Measurements from ENCODE around the gene IARS2.

The IARS2 gene

DNA sequence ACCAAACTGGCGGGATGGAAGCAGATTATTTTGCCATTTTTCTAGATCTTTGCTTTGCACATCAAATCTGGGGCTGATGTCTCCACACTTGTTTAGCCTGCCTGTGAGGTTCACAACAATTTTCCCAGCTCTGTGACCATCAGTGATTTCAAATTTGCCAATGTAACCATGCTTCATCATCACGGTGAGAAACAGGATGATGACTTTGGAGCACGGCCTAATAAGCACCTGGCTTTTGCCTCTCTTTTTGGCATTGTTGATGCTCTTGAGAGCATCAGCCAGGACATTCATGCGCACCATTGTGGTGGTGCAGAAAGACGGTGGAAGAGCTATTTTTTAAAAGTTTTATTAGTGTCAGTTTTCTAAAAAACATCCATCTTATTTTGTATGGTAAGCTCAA lies 50.1 kb downstream of the IARS2 start:
- TF ChIP-seq SIN3A (IDR thresholded peaks at IDR 0.05; ENCODE audit: borderline replicate concordance, insufficient read depth, low read length) (no peak), POLR2AphosphoS5 (IDR thresholded peaks at IDR 0.05; ENCODE audit: low read depth, low read length) (no peak), FOXP2 (optimal IDR thresholded peaks at IDR 0.05; ENCODE audit: borderline replicate concordance, extremely low read depth, extremely low read length, insufficient read depth) (no peak), TAF1 (IDR thresholded peaks at IDR 0.05; ENCODE audit: borderline replicate concordance, insufficient read depth, low read length) (no peak)
- TF ChIP-seq, protein P1, sequence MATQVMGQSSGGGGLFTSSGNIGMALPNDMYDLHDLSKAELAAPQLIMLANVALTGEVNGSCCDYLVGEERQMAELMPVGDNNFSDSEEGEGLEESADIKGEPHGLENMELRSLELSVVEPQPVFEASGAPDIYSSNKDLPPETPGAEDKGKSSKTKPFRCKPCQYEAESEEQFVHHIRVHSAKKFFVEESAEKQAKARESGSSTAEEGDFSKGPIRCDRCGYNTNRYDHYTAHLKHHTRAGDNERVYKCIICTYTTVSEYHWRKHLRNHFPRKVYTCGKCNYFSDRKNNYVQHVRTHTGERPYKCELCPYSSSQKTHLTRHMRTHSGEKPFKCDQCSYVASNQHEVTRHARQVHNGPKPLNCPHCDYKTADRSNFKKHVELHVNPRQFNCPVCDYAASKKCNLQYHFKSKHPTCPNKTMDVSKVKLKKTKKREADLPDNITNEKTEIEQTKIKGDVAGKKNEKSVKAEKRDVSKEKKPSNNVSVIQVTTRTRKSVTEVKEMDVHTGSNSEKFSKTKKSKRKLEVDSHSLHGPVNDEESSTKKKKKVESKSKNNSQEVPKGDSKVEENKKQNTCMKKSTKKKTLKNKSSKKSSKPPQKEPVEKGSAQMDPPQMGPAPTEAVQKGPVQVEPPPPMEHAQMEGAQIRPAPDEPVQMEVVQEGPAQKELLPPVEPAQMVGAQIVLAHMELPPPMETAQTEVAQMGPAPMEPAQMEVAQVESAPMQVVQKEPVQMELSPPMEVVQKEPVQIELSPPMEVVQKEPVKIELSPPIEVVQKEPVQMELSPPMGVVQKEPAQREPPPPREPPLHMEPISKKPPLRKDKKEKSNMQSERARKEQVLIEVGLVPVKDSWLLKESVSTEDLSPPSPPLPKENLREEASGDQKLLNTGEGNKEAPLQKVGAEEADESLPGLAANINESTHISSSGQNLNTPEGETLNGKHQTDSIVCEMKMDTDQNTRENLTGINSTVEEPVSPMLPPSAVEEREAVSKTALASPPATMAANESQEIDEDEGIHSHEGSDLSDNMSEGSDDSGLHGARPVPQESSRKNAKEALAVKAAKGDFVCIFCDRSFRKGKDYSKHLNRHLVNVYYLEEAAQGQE (IDR thresholded peaks at IDR 0.05; ENCODE audit: insufficient read depth in 1 of 2, low read depth in 2 of 2, low read length in 2 of 2), result no peak

DNA sequence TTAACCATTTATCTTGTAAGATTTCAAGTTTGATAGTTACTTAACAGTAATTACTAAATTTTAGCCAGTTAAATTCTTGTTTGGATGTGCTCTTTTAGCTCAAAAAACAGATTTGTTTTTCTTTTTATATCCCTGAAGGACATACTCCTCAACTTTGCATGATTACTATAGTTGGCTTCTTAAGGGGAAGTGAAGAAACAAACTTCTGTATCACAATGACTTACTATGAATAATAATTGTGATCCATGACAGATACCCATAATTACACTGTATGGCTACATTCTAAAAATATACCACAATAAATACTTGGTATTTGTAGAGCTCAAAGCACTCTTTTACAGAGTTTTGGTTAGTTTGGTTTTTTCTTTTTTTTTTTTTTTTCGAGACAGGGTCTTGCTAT lies 55.8 kb downstream of the IARS2 start:
- TF ChIP-seq TAF1 (IDR thresholded peaks at IDR 0.05; ENCODE audit: borderline replicate concordance, insufficient read depth, low read length) (no peak), POLR2AphosphoS5 (IDR thresholded peaks at IDR 0.05; ENCODE audit: low read depth, low read length) (no peak), FOXP2 (optimal IDR thresholded peaks at IDR 0.05; ENCODE audit: borderline replicate concordance, extremely low read depth, extremely low read length, insufficient read depth) (no peak), SIN3A (IDR thresholded peaks at IDR 0.05; ENCODE audit: borderline replicate concordance, insufficient read depth, low read length) (no peak)
- TF ChIP-seq, protein P1 (IDR thresholded peaks at IDR 0.05; ENCODE audit: insufficient read depth in 1 of 2, low read depth in 2 of 2, low read length in 2 of 2), result no peak

DNA sequence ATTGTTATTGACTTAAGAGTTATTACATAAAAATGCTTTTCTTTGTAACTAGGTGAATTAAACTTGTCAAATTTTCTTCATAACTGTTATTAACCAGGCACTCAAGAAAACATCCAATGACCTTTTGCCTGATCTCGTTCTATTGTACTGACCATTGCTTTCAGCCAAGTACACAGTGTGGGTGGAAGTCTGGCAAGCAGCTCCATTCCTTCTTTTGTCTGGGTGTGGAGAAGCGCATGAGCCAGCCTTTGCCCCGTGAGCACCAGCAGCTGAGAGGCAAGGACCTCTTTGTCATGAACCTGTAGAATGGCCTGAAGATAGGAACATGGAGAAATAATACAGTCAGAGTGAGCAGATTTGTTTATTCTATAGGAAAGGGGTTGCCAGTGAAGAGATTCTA lies 57.5 kb downstream of the IARS2 start:
- TF ChIP-seq TAF1 (IDR thresholded peaks at IDR 0.05; ENCODE audit: borderline replicate concordance, insufficient read depth, low read length), result no peak
- TF ChIP-seq POLR2AphosphoS5 (IDR thresholded peaks at IDR 0.05; ENCODE audit: low read depth, low read length), result no peak
- no peak for TF ChIP-seq FOXP2 (optimal IDR thresholded peaks at IDR 0.05; ENCODE audit: borderline replicate concordance, extremely low read depth, extremely low read length, insufficient read depth)
- TF ChIP-seq, protein P1 (IDR thresholded peaks at IDR 0.05; ENCODE audit: insufficient read depth in 1 of 2, low read depth in 2 of 2, low read length in 2 of 2), result no peak

DNA sequence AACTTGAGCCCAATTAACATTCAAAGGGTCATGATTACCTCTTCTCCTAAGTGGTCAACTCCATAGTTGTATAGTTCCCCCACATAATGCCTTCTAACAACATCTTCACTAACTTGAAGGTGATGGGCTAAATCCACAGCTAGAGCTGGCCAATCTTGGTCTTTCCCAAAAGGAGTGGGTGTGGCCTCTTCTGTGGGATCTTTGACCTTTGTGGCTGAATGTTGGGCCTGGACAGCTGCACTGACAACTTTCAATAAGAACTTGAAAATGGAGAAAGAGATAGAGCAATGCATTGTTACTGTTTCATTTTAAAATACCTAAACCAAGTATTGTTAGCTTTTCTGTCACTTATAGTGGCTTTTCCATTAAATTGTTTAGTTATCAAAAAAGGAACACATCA lies 59.2 kb downstream of the IARS2 start:
- TF ChIP-seq, protein P1 (IDR thresholded peaks at IDR 0.05; ENCODE audit: insufficient read depth in 1 of 2, low read depth in 2 of 2, low read length in 2 of 2), result no peak
- TF ChIP-seq FOXP2 (optimal IDR thresholded peaks at IDR 0.05; ENCODE audit: borderline replicate concordance, extremely low read depth, extremely low read length, insufficient read depth) (no peak), SIN3A (IDR thresholded peaks at IDR 0.05; ENCODE audit: borderline replicate concordance, insufficient read depth, low read length) (no peak), POLR2AphosphoS5 (IDR thresholded peaks at IDR 0.05; ENCODE audit: low read depth, low read length) (no peak), TAF1 (IDR thresholded peaks at IDR 0.05; ENCODE audit: borderline replicate concordance, insufficient read depth, low read length) (no peak)

DNA sequence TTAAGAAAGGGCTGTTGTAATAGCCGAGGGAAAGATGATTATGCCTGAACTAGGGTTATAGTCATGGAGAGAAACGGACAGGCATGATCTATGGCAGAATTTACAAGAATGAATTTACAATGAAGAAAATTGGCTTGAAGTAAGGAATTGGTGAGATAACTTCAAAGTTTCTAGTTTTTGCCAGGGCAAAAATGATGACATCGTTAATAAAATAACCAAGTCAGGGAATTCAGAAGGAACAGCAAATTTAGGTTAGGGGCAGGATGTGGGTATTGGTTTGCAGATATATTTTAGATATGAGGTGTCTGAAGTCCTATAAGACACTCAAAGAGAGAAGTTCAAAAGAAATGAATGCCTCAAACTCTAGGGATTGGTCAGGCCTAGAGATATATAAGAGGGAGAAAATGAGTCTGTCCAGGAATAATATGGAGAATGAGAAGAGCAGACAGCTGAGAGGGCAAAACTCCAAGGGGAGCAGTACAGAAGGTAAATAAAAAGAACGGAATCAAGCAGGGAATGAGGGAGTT lies 62.8 kb downstream of the IARS2 start:
- TF ChIP-seq TAF1 (IDR thresholded peaks at IDR 0.05; ENCODE audit: borderline replicate concordance, insufficient read depth, low read length) (no peak), POLR2AphosphoS5 (IDR thresholded peaks at IDR 0.05; ENCODE audit: low read depth, low read length) (no peak)
